ENCODE results near the gene SPC24. TPM values are rescaled to one million over a fixed set of nuclear protein-coding genes. Genes with fewer than 3 reads are reported as not detected.

The SPC24 gene
- total and polyA plus RNA-seq, 2 donors (not counting 3 experiments of a cell fraction or from before 2014, with no cell fraction given): 19.8 to 70.0 TPM

GRCh38 chr19:11173516-11174155, 18.1 kb upstream of the SPC24 start:
- no peaks in the 10 kb centered on the region for H3K27me3 ChIP-seq (ENCODE audit: control insufficient read depth in 2 of 2, insufficient read depth in 2 of 2, low read length in 2 of 2)
- H4K20me1 ChIP-seq (replicated peaks; ENCODE audit: control insufficient read depth, extremely low read depth, insufficient read depth, low read length): no peaks in the 10 kb centered on the region
- TF ChIP-seq EZH2 (IDR thresholded peaks at IDR 0.05; ENCODE audit: borderline replicate concordance, low read depth, low read length, severe bottlenecking) (no peak), POLR2A (IDR thresholded peaks at IDR 0.05; ENCODE audit: low read depth, low read length) (no peak), JUN (IDR thresholded peaks at IDR 0.05; ENCODE audit: borderline replicate concordance, insufficient read depth, insufficient read length, low read depth) (no peak), MYC (IDR thresholded peaks at IDR 0.05; ENCODE audit: low read depth, low read length) (no peak)
- H3K4me2 ChIP-seq (ENCODE audit: insufficient read depth, low read length): no peak overlapping the region
- ChIA-PET CTCF (no interaction called here), POLR2A (no interaction called here)
- H3K9me3 ChIP-seq (replicated peaks; ENCODE audit: control insufficient read depth, insufficient read depth, low read length): no peaks in the 10 kb centered on the region
- H3K36me3 ChIP-seq (ENCODE audit: control insufficient read depth in 2 of 2, extremely low read depth in 1 of 2, insufficient read depth in 2 of 2, low read length in 2 of 2): peaks cover 16 to 42% of the 10 kb centered on the region in 2 experiments
- no peak overlapping the region for H2AFZ ChIP-seq (ENCODE audit: low read depth, low read length)
- no peak for DNase-seq (ENCODE audit: low read depth, low spot score)
- H3K4me1 ChIP-seq (ENCODE audit: control insufficient read depth, extremely low read depth, insufficient read depth, low read length): peaks cover 10% of the 10 kb centered on the region
- FAIRE-seq: no peak
- no peaks in the 10 kb centered on the region for H3K79me2 ChIP-seq (ENCODE audit: control insufficient read depth, insufficient read depth, low read length)
- H3K4me3 ChIP-seq (replicated peaks in 1 of 3; ENCODE audit: insufficient read depth in 1 of 3, low read depth in 1 of 3, low read length in 3 of 3): no peak overlapping the region
- intact Hi-C loops (cut with micrococcal nuclease) (no loop called here), dilution Hi-C loops (cut with MboI; ENCODE audit: extremely low pct_ligation_motif_present, low sequenced_read_pairs) (no loop called here)
- H3K27ac ChIP-seq (ENCODE audit: insufficient read depth, low read depth, low read length): no peak overlapping the region
- BruUV-seq (replicated peaks): no TSS peak
- H3K9ac ChIP-seq (replicated peaks; ENCODE audit: extremely low read depth, insufficient read depth, low read length): no peak overlapping the region
- no peaks in the 10 kb centered on the region for H3K9me1 ChIP-seq (replicated peaks; ENCODE audit: control insufficient read depth, extremely low read depth, insufficient read depth, low read length)

GRCh38 chr19:11172576-11172975, 17.0 kb upstream of the SPC24 start:
- CTCF ChIA-PET: interaction anchor here (0.5 to 6.2 kb wide), 2 partner anchors 47 to 174 kb away, joined by 3 to 29 read pairs; no protein-coding TSS in a partner anchor
- BruUV-seq (replicated peaks): no TSS peak
- Histone ChIP-seq H3K4me3 (replicated peaks in 1 of 3; ENCODE audit: insufficient read depth in 1 of 3, low read depth in 1 of 3, low read length in 3 of 3) (no peak overlapping the region), H2AFZ (ENCODE audit: low read depth, low read length) (no peak overlapping the region), H3K4me1 (ENCODE audit: control insufficient read depth, extremely low read depth, insufficient read depth, low read length) (peaks cover 17% of the 10 kb centered on the region), H3K9ac (replicated peaks; ENCODE audit: extremely low read depth, insufficient read depth, low read length) (no peak overlapping the region), H3K79me2 (ENCODE audit: control insufficient read depth, insufficient read depth, low read length) (no peaks in the 10 kb centered on the region), H3K27me3 (ENCODE audit: control insufficient read depth in 2 of 2, insufficient read depth in 2 of 2, low read length in 2 of 2) (no peaks in the 10 kb centered on the region), H3K36me3 (ENCODE audit: control insufficient read depth in 2 of 2, extremely low read depth in 1 of 2, insufficient read depth in 2 of 2, low read length in 2 of 2) (peaks cover 18 to 42% of the 10 kb centered on the region in 2 experiments), H3K9me3 (replicated peaks; ENCODE audit: control insufficient read depth, insufficient read depth, low read length) (no peaks in the 10 kb centered on the region), H3K9me1 (replicated peaks; ENCODE audit: control insufficient read depth, extremely low read depth, insufficient read depth, low read length) (no peaks in the 10 kb centered on the region), H3K27ac (ENCODE audit: insufficient read depth, low read depth, low read length) (no peak overlapping the region), H4K20me1 (replicated peaks; ENCODE audit: control insufficient read depth, extremely low read depth, insufficient read depth, low read length) (no peaks in the 10 kb centered on the region), H3K4me2 (ENCODE audit: insufficient read depth, low read length) (no peak overlapping the region)
- dilution Hi-C loops (cut with MboI; ENCODE audit: extremely low pct_ligation_motif_present, low sequenced_read_pairs): no loop called here
- TF ChIP-seq FOS (IDR thresholded peaks at IDR 0.05; ENCODE audit: borderline replicate concordance, insufficient read depth, low read length): no peak
- TF ChIP-seq GATA2 (IDR thresholded peaks at IDR 0.05; ENCODE audit: insufficient read depth, insufficient read length, low read depth, low read length): no peak
- no peak for TF ChIP-seq POLR2AphosphoS5 (IDR thresholded peaks at IDR 0.05; ENCODE audit: insufficient read depth, low read depth, low read length)
- no peak for TF ChIP-seq MYC (IDR thresholded peaks at IDR 0.05; ENCODE audit: low read depth, low read length)
- TF ChIP-seq POLR2A (IDR thresholded peaks at IDR 0.05; ENCODE audit: low read depth, low read length): no peak
- no peak for TF ChIP-seq CTCF (IDR thresholded peaks at IDR 0.05; ENCODE audit: extremely low read depth in 1 of 2, insufficient read depth in 1 of 2, low read depth in 1 of 2, low read length in 2 of 2)
- no peak for TF ChIP-seq JUN (IDR thresholded peaks at IDR 0.05; ENCODE audit: borderline replicate concordance, insufficient read depth, insufficient read length, low read depth)
- no peak for TF ChIP-seq MAX (IDR thresholded peaks at IDR 0.05; ENCODE audit: insufficient read depth, insufficient read length)
- no peak for TF ChIP-seq EZH2 (IDR thresholded peaks at IDR 0.05; ENCODE audit: borderline replicate concordance, low read depth, low read length, severe bottlenecking)
- FAIRE-seq: no peak
- POLR2A ChIA-PET: no interaction called here
- intact Hi-C loops (cut with micrococcal nuclease): no loop called here
- DNase-seq (ENCODE audit: low read depth, low spot score): no peak

Measured in endothelial cell of umbilical vein (primary cell).